ENCODE results near the gene CLCNKB.

GRCh38 chr1:16088996-16089395 is 45.4 kb downstream of the CLCNKB start:
- TF ChIP-seq TSHZ2 (CRISPR knock-in tag; IDR thresholded peaks at IDR 0.05): no peak
- no peak for TF ChIP-seq GLIS3 (CRISPR knock-in tag; IDR thresholded peaks at IDR 0.05)
- no peak for TF ChIP-seq ARNTL (CRISPR knock-in tag; IDR thresholded peaks at IDR 0.05; ENCODE audit: borderline replicate concordance, low read depth)
- TF ChIP-seq ZFP30 (CRISPR knock-in tag; IDR thresholded peaks at IDR 0.05): no peak
- no peak for TF ChIP-seq TOX (CRISPR knock-in tag; IDR thresholded peaks at IDR 0.05; ENCODE audit: borderline replicate concordance)
- no peak for TF ChIP-seq SNAI2 (CRISPR knock-in tag; IDR thresholded peaks at IDR 0.05)
- no peak for TF ChIP-seq CSRNP3 (CRISPR knock-in tag; IDR thresholded peaks at IDR 0.05)
- no peak for TF ChIP-seq PATZ1 (CRISPR knock-in tag; IDR thresholded peaks at IDR 0.05; ENCODE audit: borderline replicate concordance)
- no peak for TF ChIP-seq ZC3H10 (CRISPR knock-in tag; IDR thresholded peaks at IDR 0.05)
- TF ChIP-seq ESRRG (CRISPR knock-in tag; IDR thresholded peaks at IDR 0.05): no peak
- no peak for TF ChIP-seq ZNF8 (CRISPR knock-in tag; IDR thresholded peaks at IDR 0.05)
- TF ChIP-seq PPARA (CRISPR knock-in tag; IDR thresholded peaks at IDR 0.05; ENCODE audit: borderline replicate concordance): no peak
- no peak for TF ChIP-seq ZFP3 (CRISPR knock-in tag; IDR thresholded peaks at IDR 0.05)
